Measurements from ENCODE around the gene SMR3A. TPM values are rescaled to one million over a fixed set of nuclear protein-coding genes. Genes with fewer than 3 reads are reported as not detected.

The SMR3A gene
- total and polyA plus RNA-seq, 2 donors = not detected

DNA sequence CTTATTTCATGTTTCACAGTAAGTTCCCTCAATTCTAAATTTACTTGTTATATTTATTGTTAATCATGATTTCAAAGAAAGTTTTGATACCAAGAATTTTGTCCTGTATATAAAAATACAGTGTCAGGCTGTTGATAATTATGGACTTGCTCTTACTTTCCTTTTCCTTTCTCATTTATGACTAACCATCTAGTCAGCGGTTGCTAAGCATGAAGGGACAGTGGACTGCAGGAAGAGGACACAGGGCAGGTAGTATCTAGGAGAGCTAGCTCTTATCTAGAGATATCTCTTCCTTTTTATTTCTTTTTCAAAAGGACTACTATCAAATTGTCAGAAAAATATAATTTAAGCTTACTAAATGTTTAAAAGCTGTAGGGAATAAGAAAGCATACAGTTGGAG, 38.8 kb downstream of the SMR3A start:
- no peak for DNase-seq (ENCODE audit: low read depth in 6 of 9, low spot score in 9 of 9)
- Histone ChIP-seq H3K27me3 (ENCODE audit: control insufficient read depth in 2 of 2, insufficient read depth in 1 of 2, low read length in 1 of 2) (no peaks in the 10 kb centered on the region), H3K4me1 (ENCODE audit: control insufficient read depth in 2 of 2, insufficient read depth in 2 of 2, low read length in 2 of 2) (no peaks in the 10 kb centered on the region), H3K36me3 (ENCODE audit: control insufficient read depth in 2 of 2, insufficient read depth in 2 of 2, low read length in 1 of 2) (no peaks in the 10 kb centered on the region), H3K9me3 (ENCODE audit: control insufficient read depth in 2 of 2, insufficient read depth in 1 of 2, low read length in 1 of 2) (no peaks in the 10 kb centered on the region), H3K27ac (ENCODE audit: low read depth in 1 of 2, low read length in 1 of 2) (no peak overlapping the region), H3K4me3 (ENCODE audit: low read length in 2 of 2) (no peak overlapping the region)
- WGBS = 93% methylated on average over 1 of the region's 1 CpG

DNA sequence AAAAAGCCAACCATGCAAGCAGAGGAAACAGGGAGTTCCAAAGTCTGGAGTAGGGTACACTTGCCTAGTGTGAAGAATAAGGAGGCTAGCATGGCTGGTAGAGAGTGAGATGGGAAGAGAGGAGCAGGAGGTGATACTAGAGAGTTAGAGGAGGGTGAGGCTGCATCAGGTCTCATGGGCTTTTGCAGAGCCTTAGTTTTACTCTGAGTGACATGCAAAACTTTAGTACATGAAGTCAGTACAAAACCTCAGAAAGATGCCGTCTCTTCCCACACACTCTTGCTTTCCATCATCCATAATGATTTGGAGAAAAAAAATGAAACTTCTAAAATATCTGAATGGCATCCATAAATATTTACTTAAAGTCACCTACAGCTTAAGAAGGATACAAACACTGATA, 42.2 kb downstream of the SMR3A start:
- H3K36me3 ChIP-seq (ENCODE audit: control insufficient read depth in 2 of 2, insufficient read depth in 2 of 2, low read length in 1 of 2) = no peaks in the 10 kb centered on the region

DNA sequence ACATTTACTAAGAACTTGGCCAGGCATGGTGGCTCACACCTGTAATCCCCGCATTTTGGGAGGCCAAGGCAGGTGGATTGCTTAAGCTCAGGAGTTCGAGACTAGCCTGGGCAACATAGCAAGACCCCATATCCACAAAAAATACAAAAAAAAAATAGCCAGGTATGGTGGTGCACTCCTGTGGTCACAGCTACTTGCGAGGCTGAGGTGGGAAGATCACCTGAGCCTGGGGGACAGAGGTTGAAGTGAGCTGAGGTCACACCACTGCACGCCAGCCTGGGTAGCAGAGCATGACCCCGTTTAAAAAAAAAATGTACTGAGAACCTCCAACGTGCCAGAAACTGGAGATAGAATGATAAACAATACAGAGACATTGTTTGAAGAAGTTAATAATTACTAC, 45.2 kb downstream of the SMR3A start:
- H3K27me3 ChIP-seq (ENCODE audit: control insufficient read depth in 2 of 2, insufficient read depth in 1 of 2, low read length in 1 of 2) = no peaks in the 10 kb centered on the region
- no peak overlapping the region for H3K27ac ChIP-seq (ENCODE audit: low read depth in 1 of 2, low read length in 1 of 2)
- no peaks in the 10 kb centered on the region for H3K4me1 ChIP-seq (ENCODE audit: control insufficient read depth in 2 of 2, insufficient read depth in 2 of 2, low read length in 2 of 2)
- H3K4me3 ChIP-seq (ENCODE audit: low read length in 2 of 2) = no peak overlapping the region
- no peak for DNase-seq (ENCODE audit: low read depth in 6 of 9, low spot score in 9 of 9)
- no peaks in the 10 kb centered on the region for H3K36me3 ChIP-seq (ENCODE audit: control insufficient read depth in 2 of 2, insufficient read depth in 2 of 2, low read length in 1 of 2)
- WGBS = 84% methylated on average over 6 of the region's 6 CpGs
- no peaks in the 10 kb centered on the region for H3K9me3 ChIP-seq (ENCODE audit: control insufficient read depth in 2 of 2, insufficient read depth in 1 of 2, low read length in 1 of 2)

More for the DNA sequence above, 42.2 kb downstream of the SMR3A start:
- H3K4me3 ChIP-seq (ENCODE audit: low read length in 2 of 2) = no peak overlapping the region
- WGBS = 96% methylated on average over 1 of the region's 1 CpG
- no peaks in the 10 kb centered on the region for H3K9me3 ChIP-seq (ENCODE audit: control insufficient read depth in 2 of 2, insufficient read depth in 1 of 2, low read length in 1 of 2)
- no peaks in the 10 kb centered on the region for H3K27me3 ChIP-seq (ENCODE audit: control insufficient read depth in 2 of 2, insufficient read depth in 1 of 2, low read length in 1 of 2)
- no peaks in the 10 kb centered on the region for H3K4me1 ChIP-seq (ENCODE audit: control insufficient read depth in 2 of 2, insufficient read depth in 2 of 2, low read length in 2 of 2)
- H3K27ac ChIP-seq (ENCODE audit: low read depth in 1 of 2, low read length in 1 of 2) = no peak overlapping the region
- no peak for DNase-seq (ENCODE audit: low read depth in 6 of 9, low spot score in 9 of 9)

Other genes starting within 250 kb of the SMR3A start
- not detected for gene PRR27, start 206.5 kb upstream of the SMR3A start, total RNA-seq
- gene PRR27, start 206.5 kb upstream of the SMR3A start, polyA plus RNA-seq = 0.05 TPM
- gene ODAM, start 165.0 kb upstream of the SMR3A start, total RNA-seq = 0.14 TPM
- 0.62 TPM for gene ODAM, start 165.0 kb upstream of the SMR3A start, polyA plus RNA-seq
- 7.4 TPM for gene FDCSP, start 134.6 kb upstream of the SMR3A start, total RNA-seq
- gene FDCSP, start 134.6 kb upstream of the SMR3A start, polyA plus RNA-seq = 61.2 TPM
- not detected for gene CSN3, start 118.2 kb upstream of the SMR3A start, total RNA-seq
- 0.43 TPM for gene CSN3, start 118.2 kb upstream of the SMR3A start, polyA plus RNA-seq
- gene CABS1, start 25.8 kb upstream of the SMR3A start, total RNA-seq = not detected
- 0.02 TPM for gene CABS1, start 25.8 kb upstream of the SMR3A start, polyA plus RNA-seq
- not detected for gene SMR3B, start 22.4 kb downstream of the SMR3A start, total RNA-seq
- gene SMR3B, start 22.4 kb downstream of the SMR3A start, polyA plus RNA-seq = 1.1 TPM
- not detected for gene OPRPN, start 37.2 kb downstream of the SMR3A start, total RNA-seq
- gene OPRPN, start 37.2 kb downstream of the SMR3A start, polyA plus RNA-seq = 0.34 TPM
- not detected for gene MUC7, start 111.4 kb downstream of the SMR3A start, total RNA-seq
- 0.11 TPM for gene MUC7, start 111.4 kb downstream of the SMR3A start, polyA plus RNA-seq
- 0.57 TPM for gene AMTN, start 157.8 kb downstream of the SMR3A start, total RNA-seq
- 1.4 TPM for gene AMTN, start 157.8 kb downstream of the SMR3A start, polyA plus RNA-seq
- gene AMBN, start 231.5 kb downstream of the SMR3A start, total RNA-seq = 0.19 TPM
- gene AMBN, start 231.5 kb downstream of the SMR3A start, polyA plus RNA-seq = 0.84 TPM

Measured in thymus (tissue), 11 donors.